VCaP (cell line): ENCODE data around the gene CACNA1S.

Experiments
- H3K27ac ChIP-seq: fragments of 450-650 bp; 2 replicates; pipeline ENCODE4 v1.5.1; 2017
- TF ChIP-seq, protein P1 (sequence below): fragments of 450-650 bp; conservative IDR thresholded peaks from 2 replicates; pipeline ENCODE4 v1.5.1; 2017; ENCODE audit warnings: mild to moderate bottlenecking, moderate library complexity

CACNA1S gene

DNA sequence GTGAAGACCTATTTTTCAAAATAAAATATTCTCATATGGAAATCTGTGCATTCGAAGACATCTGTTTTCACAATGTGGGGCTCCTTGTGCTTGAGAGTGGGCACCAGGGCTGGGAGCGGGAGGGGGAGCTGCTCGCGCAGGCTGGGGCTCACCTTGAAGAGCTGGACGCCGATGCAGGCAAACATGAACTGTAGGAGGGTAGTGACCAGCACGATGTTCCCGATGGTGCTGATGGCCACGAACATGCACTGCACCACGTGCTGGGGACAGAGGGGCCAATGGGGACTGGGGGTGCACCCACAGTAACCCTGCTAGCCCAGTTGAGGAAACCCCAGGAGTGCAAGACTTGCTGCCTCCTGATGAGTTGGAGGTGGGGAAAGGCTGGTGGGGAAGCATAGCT is 46.5 kb downstream of the CACNA1S start:
- H3K27ac ChIP-seq = no peak overlapping the region
- TF ChIP-seq, protein P1, sequence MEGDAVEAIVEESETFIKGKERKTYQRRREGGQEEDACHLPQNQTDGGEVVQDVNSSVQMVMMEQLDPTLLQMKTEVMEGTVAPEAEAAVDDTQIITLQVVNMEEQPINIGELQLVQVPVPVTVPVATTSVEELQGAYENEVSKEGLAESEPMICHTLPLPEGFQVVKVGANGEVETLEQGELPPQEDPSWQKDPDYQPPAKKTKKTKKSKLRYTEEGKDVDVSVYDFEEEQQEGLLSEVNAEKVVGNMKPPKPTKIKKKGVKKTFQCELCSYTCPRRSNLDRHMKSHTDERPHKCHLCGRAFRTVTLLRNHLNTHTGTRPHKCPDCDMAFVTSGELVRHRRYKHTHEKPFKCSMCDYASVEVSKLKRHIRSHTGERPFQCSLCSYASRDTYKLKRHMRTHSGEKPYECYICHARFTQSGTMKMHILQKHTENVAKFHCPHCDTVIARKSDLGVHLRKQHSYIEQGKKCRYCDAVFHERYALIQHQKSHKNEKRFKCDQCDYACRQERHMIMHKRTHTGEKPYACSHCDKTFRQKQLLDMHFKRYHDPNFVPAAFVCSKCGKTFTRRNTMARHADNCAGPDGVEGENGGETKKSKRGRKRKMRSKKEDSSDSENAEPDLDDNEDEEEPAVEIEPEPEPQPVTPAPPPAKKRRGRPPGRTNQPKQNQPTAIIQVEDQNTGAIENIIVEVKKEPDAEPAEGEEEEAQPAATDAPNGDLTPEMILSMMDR = no peak

DNA sequence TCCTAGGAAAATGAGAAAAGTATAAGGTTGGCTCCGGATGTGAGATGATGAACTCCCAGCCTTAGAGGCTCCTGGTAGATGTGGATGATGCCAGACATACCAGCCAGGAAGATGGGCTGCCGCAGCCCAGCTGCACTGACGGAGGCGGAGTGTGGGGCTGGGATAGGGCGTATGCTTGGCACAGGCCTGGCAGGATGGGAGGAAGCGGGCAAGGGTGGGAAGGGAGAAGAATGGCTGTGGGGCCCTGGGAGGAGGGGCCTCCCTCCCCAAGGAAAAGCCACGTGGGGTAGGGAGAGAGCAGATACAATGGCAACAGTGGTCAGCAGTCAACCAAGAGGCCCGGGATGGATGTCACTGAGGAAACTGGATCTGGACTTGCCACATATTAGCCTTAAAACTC is 47.4 kb downstream of the CACNA1S start:
- no peak overlapping the region for H3K27ac ChIP-seq
- TF ChIP-seq, protein P1 = no peak

DNA sequence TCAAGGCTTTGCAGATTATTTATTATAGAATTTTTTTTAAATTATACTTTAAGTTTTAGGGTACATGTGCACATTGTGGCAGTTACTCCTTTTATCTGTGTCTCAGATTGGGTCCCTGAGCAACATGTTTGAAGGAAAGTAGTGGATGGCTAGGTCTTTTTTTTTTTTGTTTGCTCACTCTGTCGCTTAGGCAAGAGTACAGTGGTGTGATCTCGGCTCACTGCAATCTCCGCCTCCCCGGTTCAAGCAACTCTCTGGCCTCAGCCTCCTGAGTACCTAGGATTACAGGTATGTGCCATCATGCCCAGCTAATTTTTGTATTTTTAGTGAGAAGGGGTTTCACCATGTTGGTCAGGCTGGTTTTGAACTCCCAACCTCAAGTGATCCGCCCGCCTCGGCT is 49.1 kb downstream of the CACNA1S start:
- TF ChIP-seq, protein P1 = no peak
- H3K27ac ChIP-seq = no peak overlapping the region

DNA sequence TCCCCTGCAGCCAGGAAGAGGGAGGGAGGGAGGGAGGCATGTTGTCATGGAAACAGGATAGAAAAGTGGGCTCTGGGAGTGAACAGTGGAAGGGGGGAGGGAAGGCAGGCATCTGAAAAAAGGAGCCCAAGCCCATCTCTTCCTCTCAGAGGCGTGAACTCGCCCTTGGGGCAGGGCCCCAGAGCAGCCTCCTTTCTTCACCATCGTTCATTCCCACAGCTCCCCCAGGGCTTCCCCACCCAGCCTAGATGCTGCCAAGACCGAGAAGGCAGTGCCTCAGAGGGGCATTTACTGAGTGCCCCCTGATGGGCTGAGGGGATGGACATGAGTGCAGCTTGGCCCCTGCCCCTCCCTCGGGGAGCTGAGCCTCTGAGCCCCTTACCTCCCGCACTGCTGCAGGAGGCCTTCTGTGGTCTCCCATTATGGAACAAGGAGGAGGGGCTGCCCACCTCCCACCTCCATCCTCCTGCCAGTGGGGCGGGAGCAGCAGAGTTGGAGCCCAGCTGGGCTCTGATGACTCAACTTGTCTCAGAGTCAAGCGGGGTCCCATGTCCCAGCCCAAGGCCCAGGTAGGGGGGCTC is 49.6 kb downstream of the CACNA1S start:
- TF ChIP-seq, protein P1 = no peak
- H3K27ac ChIP-seq = no peak overlapping the region

DNA sequence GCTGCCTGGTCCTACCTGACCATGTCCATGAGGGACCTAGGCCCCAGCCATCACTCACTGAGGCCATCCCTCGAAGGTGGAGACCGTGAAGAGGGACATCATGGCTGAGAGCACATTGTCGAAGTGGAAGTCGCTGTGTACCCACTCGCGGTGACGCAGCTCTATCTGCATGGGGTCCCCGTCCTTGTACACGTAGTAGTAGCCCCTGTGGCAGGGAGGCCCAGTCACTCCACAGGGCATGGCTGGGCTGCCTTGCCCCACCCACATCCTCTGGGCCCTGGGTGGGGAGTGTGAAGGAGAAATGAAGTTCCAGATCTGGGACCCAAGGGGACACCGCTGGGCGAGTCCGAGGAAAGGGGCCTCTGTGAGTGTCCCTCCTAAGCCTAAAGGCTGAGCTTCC is 50.3 kb downstream of the CACNA1S start:
- TF ChIP-seq, protein P1 = no peak
- H3K27ac ChIP-seq = no peak overlapping the region

DNA sequence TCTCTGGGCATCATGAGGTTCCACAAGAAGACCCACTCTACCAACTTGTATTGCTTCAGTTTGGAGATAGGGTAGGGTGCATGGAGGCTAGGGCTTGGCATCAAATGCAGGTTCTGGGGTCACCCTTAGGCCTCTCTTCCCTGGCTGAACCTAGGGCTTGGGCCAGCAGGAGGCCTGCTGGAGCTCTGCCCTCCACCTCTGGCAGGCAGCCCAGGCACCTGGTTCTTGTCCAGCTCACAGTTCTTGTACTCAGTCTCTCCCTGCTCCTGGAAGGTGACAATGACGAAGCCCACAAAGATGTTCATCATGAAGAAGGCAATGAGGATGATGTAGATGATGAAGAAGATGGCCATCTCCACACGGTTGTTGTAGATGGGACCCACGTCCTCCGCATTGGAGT is 51.2 kb downstream of the CACNA1S start:
- TF ChIP-seq, protein P1 = no peak

DNA sequence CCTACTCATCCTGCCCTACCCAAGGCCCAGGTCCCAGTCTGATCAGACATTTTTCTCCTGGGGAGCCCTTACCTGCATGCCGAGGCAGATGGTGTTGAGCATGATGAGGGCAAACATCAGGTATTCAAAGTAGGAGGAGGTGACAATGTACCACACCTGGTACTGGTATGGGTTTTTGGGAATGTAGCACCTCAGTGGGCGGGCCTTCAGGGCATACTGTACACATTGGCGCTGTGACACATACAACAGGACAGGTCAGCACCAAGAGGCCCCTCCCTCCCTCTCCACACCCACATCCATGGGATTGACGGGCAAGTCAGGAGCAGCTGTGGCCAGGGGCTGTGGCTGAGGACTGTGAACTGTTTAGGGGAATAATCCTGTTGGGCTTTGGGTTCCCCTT is 51.6 kb downstream of the CACNA1S start:
- peak overlapping the region; percentile 43 for H3K27ac ChIP-seq
- TF ChIP-seq, protein P1 = no peak

More for the DNA sequence above, 51.2 kb downstream of the CACNA1S start:
- H3K27ac ChIP-seq = peak overlapping the region; percentile 43; the same call in 1 of the 2 replicates
